IMR-90 (cell line): ENCODE measurements around the gene PALLD. TPM values are rescaled to one million over a fixed set of nuclear protein-coding genes. Genes with fewer than 3 reads are reported as not detected.

Experiments used
- ATAC-seq: fragments of 200-7000 bp; cut with Tn5 transposase; 2 replicates; pipeline ENCODE4 v1.9.1; 2020; ENCODE audit warnings: low read depth, mild to moderate bottlenecking, moderate library complexity
- BruUV-seq: library from RNA; stranded (reverse); fragments of 400-500 nt; replicated peaks from 2 replicates; lab custom pipeline; 2021; lab: Mats Ljungman, UMichigan
- CTCF ChIA-PET: fragments of 300-600 bp; formaldehyde crosslinking; extraction: SDS; loops from one replicate; lab custom pipeline; 2021; ENCODE audit warnings: antibody characterized with exemption; lab: Yijun Ruan, JAX
- POLR2A ChIA-PET: fragments of 300-600 bp; sonication (Branson Sonifier 250); formaldehyde crosslinking; loops from one replicate; lab custom pipeline; 2022; ENCODE audit warnings: antibody characterized with exemption; ENCODE audit not compliant: unreplicated experiment; lab: Charles Lee
- DNase-seq: peaks from one replicate; pipeline ENCODE4 v3.0.0; 2013
- H2AFZ ChIP-seq: replicated peaks from 2 replicates; pipeline ENCODE3; 2013; ENCODE audit warnings: low read length, mild to moderate bottlenecking; ENCODE audit not compliant: poor library complexity
- H2AK5ac ChIP-seq: 2 replicates; pipeline ENCODE4 v1.6.1; 2013; ENCODE audit warnings: low read depth, low read length, inconsistent platforms
- H2AK9ac ChIP-seq: replicated peaks from 2 replicates; pipeline ENCODE3; 2013; ENCODE audit warnings: mild to moderate bottlenecking, low read depth, low read length, moderate library complexity; ENCODE audit not compliant: poor library complexity
- H2BK120ac ChIP-seq: 2 replicates; pipeline ENCODE4 v1.6.1; 2013; ENCODE audit warnings: low read depth, low read length, inconsistent platforms
- H2BK15ac ChIP-seq: 3 replicates; pipeline ENCODE4 v1.6.1; 2013; ENCODE audit warnings: low read depth, low read length, inconsistent platforms
- H2BK20ac ChIP-seq: 2 replicates; pipeline ENCODE4 v1.6.1; 2013; ENCODE audit warnings: low read depth, mild to moderate bottlenecking, inconsistent platforms, low read length, moderate library complexity
- H2BK5ac ChIP-seq: 2 replicates; pipeline ENCODE4 v1.6.1; 2013; ENCODE audit warnings: mild to moderate bottlenecking, low read depth, low read length, inconsistent platforms; ENCODE audit not compliant: poor library complexity, severe bottlenecking
- H3K14ac ChIP-seq: replicated peaks from 2 replicates; pipeline ENCODE4 v1.6.1; 2013; ENCODE audit warnings: low read depth, low read length, inconsistent platforms
- H3K18ac ChIP-seq: 2 replicates; pipeline ENCODE4 v1.6.1; 2013; ENCODE audit warnings: low read depth, low read length, control low read depth
- H3K23ac ChIP-seq: 2 replicates; pipeline ENCODE4 v1.6.1; 2013; ENCODE audit warnings: low read depth, low read length, inconsistent platforms
- H3K27ac ChIP-seq: 2 replicates; pipeline ENCODE4 v1.5.1; 2013; ENCODE audit warnings: mild to moderate bottlenecking, control low read depth, low read length; ENCODE audit not compliant: insufficient read depth
- H3K27me3 ChIP-seq: 2 replicates; pipeline ENCODE4 v1.6.1; 2013; ENCODE audit warnings: low read length; ENCODE audit not compliant: control insufficient read depth, insufficient read depth
- H3K36me3 ChIP-seq: 2 replicates; pipeline ENCODE4 v1.6.1; 2013; ENCODE audit warnings: low read length, mixed read lengths; ENCODE audit not compliant: control insufficient read depth, insufficient read depth
- H3K4ac ChIP-seq: 2 replicates; pipeline ENCODE4 v1.6.1; 2013; ENCODE audit warnings: low read depth, low read length, inconsistent platforms
- H3K4me1 ChIP-seq: 2 replicates; pipeline ENCODE4 v1.6.1; 2013; ENCODE audit warnings: low read length, mixed read lengths; ENCODE audit not compliant: control insufficient read depth, insufficient read depth
- H3K4me2 ChIP-seq: 2 replicates; pipeline ENCODE4 v1.6.1; 2013; ENCODE audit warnings: low read depth, mild to moderate bottlenecking, control low read depth, low read length, moderate library complexity
- H3K4me3 ChIP-seq: 2 replicates; pipeline ENCODE4 v1.5.1; 2013; ENCODE audit warnings: low read depth, mild to moderate bottlenecking, control low read depth, low read length, moderate library complexity; ENCODE audit not compliant: insufficient read depth
- H3K56ac ChIP-seq: 2 replicates; pipeline ENCODE4 v1.6.1; 2013; ENCODE audit warnings: low read length, inconsistent platforms; ENCODE audit not compliant: insufficient read depth; ENCODE audit errors: extremely low read depth
- H3K79me1 ChIP-seq, 2 experiments: 2 replicates each; pipeline ENCODE4 v1.6.1; 2013; ENCODE audit warnings: low read length in 2 of 2, inconsistent platforms in 1 of 2, low read depth in 1 of 2
- H3K9ac ChIP-seq: 2 replicates; pipeline ENCODE4 v1.6.1; 2013; ENCODE audit warnings: low read depth, low read length, control low read depth
- H3K9me1 ChIP-seq: 2 replicates; pipeline ENCODE4 v1.6.1; 2013; ENCODE audit warnings: low read length, inconsistent platforms; ENCODE audit not compliant: insufficient read depth
- H3K9me3 ChIP-seq: 2 replicates; pipeline ENCODE4 v1.6.1; 2013; ENCODE audit warnings: low read length; ENCODE audit not compliant: control insufficient read depth, insufficient read depth
- H4K20me1 ChIP-seq: 2 replicates; pipeline ENCODE4 v1.6.1; 2013; ENCODE audit warnings: low read length, inconsistent platforms; ENCODE audit not compliant: insufficient read depth
- H4K5ac ChIP-seq: 2 replicates; pipeline ENCODE4 v1.6.1; 2013; ENCODE audit warnings: mild to moderate bottlenecking, low read depth, low read length, control low read depth
- H4K8ac ChIP-seq, 2 experiments: 2 replicates each; pipeline ENCODE4 v1.6.1; 2013; ENCODE audit warnings: low read depth in 2 of 2, low read length in 2 of 2, control low read depth in 1 of 2, inconsistent platforms in 1 of 2
- H4K91ac ChIP-seq: 2 replicates; pipeline ENCODE4 v1.6.1; 2013; ENCODE audit warnings: low read depth, low read length, inconsistent platforms; ENCODE audit not compliant: insufficient read depth
- BHLHE40 ChIP-seq: fragments of 150-350 bp; IDR thresholded peaks from 2 replicates; pipeline ENCODE4 v1.6.1; 2016; ENCODE audit warnings: mild to moderate bottlenecking, low read depth, low read length
- CEBPB ChIP-seq: IDR thresholded peaks from 2 replicates; pipeline ENCODE4 v1.6.1; 2012; ENCODE audit warnings: low read depth, low read length, improper control_type of control experiment
- CHD1 ChIP-seq: IDR thresholded peaks from 2 replicates; pipeline ENCODE4 v1.6.1; 2012; ENCODE audit warnings: low read depth, low read length, improper control_type of control experiment
- ELK1 ChIP-seq: fragments of 150-350 bp; IDR thresholded peaks from 2 replicates; pipeline ENCODE4 v1.6.1; 2016; ENCODE audit warnings: low read depth, mild to moderate bottlenecking, low read length, moderate library complexity, borderline replicate concordance
- FOS ChIP-seq: fragments of 150-350 bp; IDR thresholded peaks from 2 replicates; pipeline ENCODE4 v1.6.1; 2016; ENCODE audit warnings: low read depth, low read length
- MAFK ChIP-seq: IDR thresholded peaks from 2 replicates; pipeline ENCODE4 v1.6.1; 2012; ENCODE audit warnings: low read depth, low read length, improper control_type of control experiment
- MAZ ChIP-seq: IDR thresholded peaks from 2 replicates; pipeline ENCODE4 v1.6.1; 2012; ENCODE audit warnings: low read depth, mild to moderate bottlenecking, low read length, improper control_type of control experiment, moderate library complexity, borderline replicate concordance
- MXI1 ChIP-seq: IDR thresholded peaks from 2 replicates; pipeline ENCODE4 v1.6.1; 2012; ENCODE audit warnings: low read depth, mild to moderate bottlenecking, low read length, moderate library complexity, borderline replicate concordance
- POLR2A ChIP-seq: IDR thresholded peaks from 2 replicates; pipeline ENCODE4 v1.6.1; 2012; ENCODE audit warnings: mild to moderate bottlenecking, low read depth, low read length
- RCOR1 ChIP-seq: IDR thresholded peaks from 2 replicates; pipeline ENCODE4 v1.6.1; 2012; ENCODE audit warnings: mild to moderate bottlenecking, low read length, improper control_type of control experiment; ENCODE audit not compliant: insufficient replicate concordance
- RFX5 ChIP-seq: IDR thresholded peaks from 2 replicates; pipeline ENCODE4 v1.8.0; 2012; ENCODE audit warnings: low read depth, mild to moderate bottlenecking, low read length, moderate library complexity
- SMC3 ChIP-seq: fragments of 150-350 bp; IDR thresholded peaks from 2 replicates; pipeline ENCODE4 v1.6.1; 2016; ENCODE audit warnings: low read depth, mild to moderate bottlenecking, antibody characterized with exemption, low read length, moderate library complexity
- USF2 ChIP-seq: fragments of 150-350 bp; IDR thresholded peaks from 2 replicates; pipeline ENCODE4 v1.6.1; 2017; ENCODE audit warnings: mild to moderate bottlenecking, antibody characterized with exemption, low read length, low read depth
- WGBS, 2 experiments: methylation state at CpG; one replicate each; pipeline versions ENCODE4 v1.1.5 to v1.1.7; 2013; ENCODE audit warnings: missing lambda C conversion rate in 2 of 2; ENCODE audit not compliant: insufficient read length in 1 of 2; ENCODE audit errors: extremely low coverage in 2 of 2; 5-methylcytosine and 5-hydroxymethylcytosine counted together
- dilution Hi-C: fragments of 300-500 bp; cut with HindIII; formaldehyde crosslinking; loops from one replicate; pipeline ENCODE4 v1.14.3; 2018; ENCODE audit warnings: low sequenced_read_pairs; ENCODE audit not compliant: unreplicated experiment
- in situ Hi-C: fragments of 300-500 bp; cut with MboI; formaldehyde crosslinking; loops from 3 replicates; pipeline ENCODE4 v1.14.3; 2019; ENCODE audit warnings: low sequenced_read_pairs, inconsistent platforms, mixed read lengths
- intact Hi-C: fragments of 100-400 bp; cut with micrococcal nuclease; formaldehyde crosslinking; loops from 2 replicates; pipeline ENCODE4 v1.10.0; 2022
- polyA plus RNA-seq, 3 experiments: library from polyadenylated mRNA; depleted of rRNA; stranded (reverse); fragments of >200 nt; gene quantifications; 2 replicates each; pipeline ENCODE4 v1.2.3, GENCODE V29; 2012; ENCODE audit warnings: low replicate concordance in 1 of 3
- total RNA-seq: library from RNA; depleted of rRNA; stranded (reverse); fragments of >200 nt; gene quantifications from 2 replicates; pipeline ENCODE4 v1.2.3, GENCODE V29; 2012

PALLD gene
- total and polyA plus RNA-seq, 2 of the 4 experiments (the other 2 are of a cell fraction): 91.0 to 91.9 TPM

- TF ChIP-seq CHD1 (0 out of 2 replicates have a peak, but pooled peaks have one; percentile 65), SMC3 (no peak)
These were observed 137.5 kb downstream of the PALLD start (continued) for GRCh38 chr4:168634276-168634802.

- intact Hi-C loops: loop anchor here (2.0 kb wide), 1 partner anchor 281 kb away; no protein-coding TSS in a partner anchor
- Histone ChIP-seq H4K91ac (peak overlapping the region; percentile 67), H2AFZ (no peak overlapping the region), H3K4me1 (peaks cover 26% of the 10 kb centered on the region), H3K9ac (no peak overlapping the region), H3K4ac (peak overlapping the region; percentile 88), H4K5ac (peak overlapping the region; percentile 24), H2BK15ac (peak overlapping the region; percentile 75; the same call in 1 of the 3 replicates), H3K18ac (peak overlapping the region; percentile 74), H3K14ac (peak overlapping the region; percentile 8; the same call in 1 of the 2 replicates), H2BK5ac (peak overlapping the region; percentile 44), H2AK5ac (peak overlapping the region; percentile 8), H4K8ac (peak overlapping the region in 1 of 2 experiments; percentile 29; a peak in 2 of 4 replicates), H3K23ac (0 out of 2 replicates have a peak overlapping the region, but pooled peaks have one; percentile 35), H3K9me1 (peaks cover 17% of the 10 kb centered on the region), H3K79me1 (peaks cover 0 to 32% of the 10 kb centered on the region in 2 experiments; a peak in 2 of 4 replicates), H2AK9ac (no peak overlapping the region), H3K36me3 (no peaks in the 10 kb centered on the region), H4K20me1 (no peaks in the 10 kb centered on the region), H3K4me2 (peak overlapping the region; percentile 41), H3K9me3 (no peaks in the 10 kb centered on the region), H3K4me3 (no peak overlapping the region), H3K27ac (peak overlapping the region; percentile 36), H2BK120ac (peak overlapping the region; percentile 76), H3K56ac (peak overlapping the region; percentile 47; the same call in 1 of the 2 replicates), H2BK20ac (peak overlapping the region; percentile 91), H3K27me3 (no peaks in the 10 kb centered on the region)
- BruUV-seq: no TSS peak
- ChIA-PET CTCF (interaction anchor here (1.7 kb wide), 1 partner anchor 51 kb away, joined by 5 read pairs; no protein-coding TSS in a partner anchor), POLR2A (no interaction called here)
- dilution Hi-C loops: no loop called here
- DNase-seq: no peak
- no peak for ATAC-seq
- no CpG with 5 or more reads among the region's 5 CpGs for WGBS, 2 experiments
- in situ Hi-C loops: no loop called here
- TF ChIP-seq USF2 (no peak), POLR2A (no peak), BHLHE40 (no peak), SMC3 (no peak), MXI1 (no peak), CEBPB (no peak), RFX5 (no peak), FOS (no peak), MAZ (no peak), RCOR1 (no peak), ELK1 (no peak), CHD1 (no peak), MAFK (no peak)
These were observed 139.2 kb downstream of the PALLD start for GRCh38 chr4:168636040-168636439.
